Activated CD4-positive, alpha-beta T cell treated with anti-CD3 and anti-CD28 coated beads for 48 hours (primary cell): ENCODE measurements around the gene ENO3.
A peak's percentile ranks its signal among the peaks of the same experiment; 100 is the strongest.

ENCODE experiments used
- DNase-seq: peaks from one replicate; pipeline ENCODE4 v3.0.0-alpha.2; 2020

The ENO3 gene

DNA sequence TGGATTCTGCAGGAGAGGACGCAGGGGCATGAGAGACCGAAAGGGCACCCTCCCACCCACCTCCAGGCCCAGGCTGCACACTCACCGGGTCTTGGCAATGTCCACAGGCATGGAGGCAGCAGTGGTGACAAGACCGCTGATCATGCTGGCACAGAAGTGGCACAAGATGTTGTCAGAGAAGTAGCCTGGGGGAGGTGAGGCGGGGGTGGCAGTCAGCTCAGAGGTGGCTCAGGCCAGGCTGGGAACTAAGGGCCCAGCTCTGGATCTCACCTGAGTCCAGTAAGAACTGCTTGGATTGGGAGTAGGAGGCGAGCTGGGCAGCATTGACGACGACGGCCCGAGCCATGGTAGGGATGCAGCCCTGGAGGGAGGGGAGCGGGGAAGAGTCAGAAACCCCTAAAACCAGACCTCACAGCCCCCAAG is 12.8 kb upstream of the ENO3 start:
- DNase-seq, result no peak

DNA sequence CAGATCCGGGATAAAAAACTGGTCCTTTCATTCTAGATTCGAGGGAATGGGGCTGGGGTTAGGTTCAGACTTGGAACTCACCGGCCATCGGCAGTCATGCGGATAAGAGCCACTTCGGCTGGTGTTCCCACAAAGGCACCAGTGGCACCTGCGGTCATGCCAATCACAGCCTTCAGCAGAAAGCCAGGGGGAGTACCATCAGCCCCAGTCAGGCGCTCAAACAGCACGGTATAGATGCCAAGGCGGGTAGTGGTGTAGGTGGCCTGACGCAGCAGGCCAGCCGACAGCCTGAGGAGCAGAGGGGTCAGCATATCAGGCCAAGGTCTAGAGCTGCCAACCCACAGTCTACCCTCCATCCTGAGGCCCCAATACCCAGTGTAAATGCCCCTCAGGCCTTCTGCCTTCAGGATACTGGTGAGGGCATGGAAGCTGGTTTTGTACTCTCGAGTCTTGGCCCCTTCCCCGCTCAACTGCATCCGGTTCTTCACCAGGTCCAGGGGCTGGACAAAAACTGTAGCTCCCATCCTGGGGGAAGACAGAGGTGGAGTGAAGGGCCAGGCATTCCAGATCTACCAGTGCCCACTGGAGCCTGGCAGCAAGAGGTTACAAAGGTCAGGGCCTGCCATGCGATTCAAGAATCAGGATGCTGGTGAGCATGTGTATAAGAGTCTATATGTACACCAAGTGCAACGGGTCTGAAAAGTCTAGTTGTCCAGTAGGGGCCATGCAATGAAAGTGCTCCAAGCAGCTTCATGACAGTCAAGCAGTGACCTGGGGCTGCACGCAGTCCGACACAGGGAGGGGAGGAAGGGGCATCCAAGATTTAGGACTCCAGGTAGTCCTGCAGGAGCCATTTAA is 12.0 kb upstream of the ENO3 start:
- no peak for DNase-seq

DNA sequence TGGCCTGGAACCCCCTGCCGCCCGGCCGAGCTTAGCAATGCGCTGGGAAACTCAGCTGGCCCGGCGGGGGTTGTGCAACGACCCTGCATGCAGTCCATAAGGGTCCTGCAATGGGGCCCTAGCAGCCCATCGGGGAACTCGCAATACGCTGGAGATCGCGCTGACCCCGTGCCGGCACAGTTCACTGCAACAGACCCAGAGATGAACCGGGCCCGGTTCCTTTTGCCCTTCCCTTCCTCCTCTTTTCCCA is 11.4 kb upstream of the ENO3 start:
- no peak for DNase-seq

DNA sequence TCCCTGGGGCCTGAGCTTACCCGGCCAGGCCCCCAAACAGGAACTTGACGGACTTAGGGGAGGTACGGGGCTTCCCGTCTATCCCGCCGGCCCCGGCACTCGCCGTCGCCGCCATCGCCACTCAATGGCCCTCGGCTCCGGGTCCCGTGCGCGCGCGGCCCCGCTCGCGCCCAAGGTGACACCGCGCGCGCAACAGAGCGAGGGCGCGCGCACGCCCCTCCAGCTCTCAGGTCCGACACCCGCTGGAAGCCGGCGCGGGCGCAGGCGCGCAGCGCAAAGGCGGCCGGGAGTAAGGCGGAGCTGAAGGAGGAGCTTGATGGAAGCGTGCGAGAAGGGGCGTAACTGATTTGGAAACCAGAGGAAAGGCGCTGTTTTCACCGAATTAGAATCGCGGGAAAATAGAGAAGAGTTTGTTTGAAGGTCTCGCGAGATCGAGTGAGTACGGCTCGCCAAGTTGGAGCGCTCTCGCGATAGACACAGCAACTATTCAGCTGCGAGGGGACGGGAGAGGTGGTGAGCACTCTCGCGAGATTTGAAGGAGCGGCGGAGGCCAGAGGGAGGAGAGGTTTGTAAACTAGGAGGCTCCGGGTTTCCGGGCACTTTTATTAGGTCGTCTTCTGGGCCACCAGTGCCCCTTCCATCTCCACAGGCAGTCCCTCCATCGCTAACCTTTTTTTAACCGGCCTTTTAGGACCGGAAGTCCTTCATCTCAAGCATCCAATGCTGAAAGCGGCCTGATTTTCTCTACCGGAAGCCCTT is 10.9 kb upstream of the ENO3 start, which contains the start of the genes RNF167 and SLC25A11:
RNF167 (plus strand) TSS at position 473 of the 759 bp plus-strand sequence. CDS start 642 bp downstream, outside the sequence.
SLC25A11 (minus strand) TSS at position 251 of the 759 bp plus-strand sequence; CDS start at position 115, 136 bp downstream.
- peak; percentile 97 for DNase-seq

DNA sequence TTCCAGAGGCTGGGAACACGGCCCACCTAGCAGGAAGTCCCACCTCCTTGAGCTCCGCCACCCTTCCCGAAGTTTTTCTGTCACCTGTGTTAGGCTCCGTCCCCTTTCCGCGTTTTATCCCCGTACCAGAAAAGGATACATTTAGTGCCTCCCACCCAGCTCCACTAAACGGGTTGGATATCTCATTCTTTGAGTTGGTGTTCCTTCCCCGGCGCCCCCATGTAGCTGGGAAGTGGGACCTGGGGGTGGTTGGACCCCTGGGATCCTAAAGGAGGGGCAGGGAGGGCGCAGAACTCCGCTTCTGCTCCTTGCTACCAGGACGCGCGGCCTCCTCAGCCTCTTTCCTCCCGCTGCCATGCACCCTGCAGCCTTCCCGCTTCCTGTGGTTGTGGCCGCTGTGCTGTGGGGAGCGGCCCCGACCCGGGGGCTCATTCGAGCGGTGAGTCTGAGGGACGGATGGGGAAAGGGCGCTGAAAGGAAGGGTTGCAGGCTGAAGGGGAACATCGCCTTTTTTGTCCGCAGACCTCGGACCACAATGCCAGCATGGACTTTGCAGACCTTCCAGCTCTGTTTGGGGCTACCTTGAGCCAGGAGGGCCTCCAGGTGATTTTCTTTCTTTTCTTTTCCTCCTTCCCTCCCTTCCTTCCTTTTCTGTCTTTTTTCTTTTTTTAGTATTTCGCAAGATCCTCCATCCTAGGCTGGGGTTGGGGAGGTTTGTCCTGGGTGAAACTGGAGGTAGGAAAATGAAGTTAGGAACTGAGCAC is 10.2 kb upstream of the ENO3 start:
- peak; percentile 64 for DNase-seq

DNA sequence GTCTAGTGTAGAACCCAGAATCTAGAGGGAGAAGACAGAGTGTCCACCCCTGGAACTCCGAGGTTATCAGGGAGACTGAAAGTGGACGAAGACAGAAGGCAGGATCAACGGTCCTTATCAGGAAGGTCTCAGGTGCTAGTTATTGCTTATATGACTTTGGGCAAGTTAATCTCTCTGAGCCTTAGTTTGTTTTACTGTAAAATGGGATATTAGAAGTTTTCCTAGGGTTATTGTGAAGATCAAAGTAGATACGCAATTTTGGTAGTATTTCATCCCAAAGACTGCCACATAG is 9.7 kb upstream of the ENO3 start:
- DNase-seq, result no peak

DNA sequence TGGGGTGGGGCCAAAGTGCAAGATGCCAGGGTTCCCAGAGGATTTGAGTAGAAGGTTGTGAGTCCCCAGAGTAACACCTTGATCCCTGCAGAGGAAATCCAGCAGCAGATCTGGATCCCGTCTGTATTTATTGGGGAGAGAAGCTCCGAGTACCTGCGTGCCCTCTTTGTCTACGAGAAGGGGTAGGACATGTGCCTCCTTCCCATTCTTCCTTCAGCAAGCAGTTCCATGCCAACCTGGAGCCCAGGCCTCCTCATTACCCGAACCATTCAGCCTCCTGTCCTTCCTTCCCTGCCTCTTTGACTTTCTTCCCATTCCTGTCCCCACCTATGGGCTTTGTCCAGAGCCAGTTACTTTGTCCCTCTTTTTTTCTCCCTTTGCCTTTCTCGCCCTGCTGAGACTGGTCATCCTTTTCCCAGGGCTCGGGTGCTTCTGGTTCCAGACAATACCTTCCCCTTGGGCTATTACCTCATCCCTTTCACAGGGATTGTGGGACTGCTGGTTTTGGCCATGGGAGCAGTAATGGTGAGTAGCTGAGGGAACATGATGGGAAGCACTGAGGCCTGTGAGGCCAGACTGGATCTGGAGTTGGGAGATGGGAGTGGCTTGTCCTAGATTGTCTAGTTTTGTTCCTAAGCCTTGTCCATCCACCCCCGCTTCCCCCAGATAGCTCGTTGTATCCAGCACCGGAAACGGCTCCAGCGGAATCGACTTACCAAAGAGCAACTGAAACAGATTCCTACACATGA is 8.0 kb upstream of the ENO3 start:
- no peak for DNase-seq

DNA sequence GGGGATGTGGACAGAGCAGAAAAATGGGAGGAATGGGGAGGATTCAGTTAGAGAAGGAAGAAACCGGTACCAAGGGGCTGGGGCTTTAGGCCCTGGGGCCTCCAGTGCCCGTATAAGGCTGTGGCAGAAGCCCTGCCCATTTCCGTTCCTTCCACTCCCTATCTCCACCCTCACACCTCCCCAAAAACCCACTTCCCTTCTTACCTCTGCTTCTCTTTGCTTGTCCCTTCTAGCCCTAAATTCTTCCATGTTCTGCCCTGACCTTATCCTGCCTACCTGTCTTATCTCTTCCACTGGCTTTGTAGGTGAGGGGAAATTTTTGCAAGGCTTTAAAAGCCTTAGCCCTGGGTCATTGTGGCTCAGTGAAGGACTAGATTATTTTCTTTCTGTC is 6.8 kb upstream of the ENO3 start:
- peak; percentile 72 for DNase-seq

DNA sequence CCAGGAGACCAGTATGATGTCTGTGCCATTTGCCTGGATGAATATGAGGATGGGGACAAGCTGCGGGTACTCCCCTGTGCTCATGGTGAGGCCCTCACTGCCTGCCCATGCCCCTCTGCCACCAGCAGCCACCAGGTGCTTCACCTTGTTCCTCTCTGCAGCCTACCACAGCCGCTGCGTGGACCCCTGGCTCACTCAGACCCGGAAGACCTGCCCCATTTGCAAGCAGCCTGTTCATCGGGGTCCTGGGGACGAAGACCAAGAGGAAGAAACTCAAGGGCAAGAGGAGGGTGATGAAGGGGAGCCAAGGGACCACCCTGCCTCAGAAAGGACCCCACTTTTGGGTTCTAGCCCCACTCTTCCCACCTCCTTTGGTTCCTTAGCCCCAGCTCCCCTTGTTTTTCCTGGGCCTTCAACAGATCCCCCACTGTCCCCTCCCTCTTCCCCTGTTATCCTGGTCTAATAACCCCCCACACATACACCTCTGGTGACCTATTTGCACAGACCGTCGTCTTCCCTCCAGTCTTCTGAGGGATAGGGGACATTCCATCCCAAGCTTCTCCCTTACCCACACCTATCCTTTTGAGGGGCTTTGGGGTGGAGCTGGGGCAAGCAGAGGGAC is 6.3 kb upstream of the ENO3 start:
- DNase-seq, result peak; percentile 59

DNA sequence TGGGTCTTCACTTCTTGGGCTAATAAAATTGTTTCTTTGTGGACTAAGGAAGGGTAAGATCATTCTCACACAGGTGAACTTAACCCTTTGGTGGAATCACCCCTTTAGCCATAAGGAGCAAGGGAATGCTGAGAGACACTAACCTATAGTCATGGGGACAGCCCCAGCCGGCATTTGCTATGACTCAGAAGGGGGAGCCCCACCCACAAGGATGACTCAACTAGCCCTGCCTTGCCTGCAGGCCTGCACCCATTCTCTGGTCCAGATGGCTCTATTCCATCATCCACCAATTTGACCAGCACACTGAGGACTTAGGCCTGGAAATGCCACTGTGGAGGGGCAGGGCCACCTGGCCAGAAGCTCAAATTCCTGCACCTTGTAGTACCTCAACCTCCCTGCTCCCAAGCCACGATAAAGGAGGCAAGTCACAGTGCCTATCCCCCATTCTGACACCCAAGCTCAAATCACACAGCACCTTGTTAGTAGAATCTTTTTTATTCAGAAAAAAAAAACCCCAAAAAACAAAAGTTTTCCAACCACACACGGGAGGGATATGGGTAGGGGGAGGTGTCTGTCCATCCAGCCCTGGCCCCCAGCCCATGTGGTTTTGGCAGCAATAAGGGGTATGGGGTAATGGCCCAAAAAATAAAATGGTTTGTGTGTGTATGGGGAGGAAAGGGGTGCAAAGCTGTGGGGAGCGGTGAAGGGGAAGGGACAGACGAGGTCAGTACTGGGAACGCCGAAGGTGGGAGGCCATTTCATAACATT is 5.6 kb upstream of the ENO3 start:
- peak; percentile 91 for DNase-seq

DNA sequence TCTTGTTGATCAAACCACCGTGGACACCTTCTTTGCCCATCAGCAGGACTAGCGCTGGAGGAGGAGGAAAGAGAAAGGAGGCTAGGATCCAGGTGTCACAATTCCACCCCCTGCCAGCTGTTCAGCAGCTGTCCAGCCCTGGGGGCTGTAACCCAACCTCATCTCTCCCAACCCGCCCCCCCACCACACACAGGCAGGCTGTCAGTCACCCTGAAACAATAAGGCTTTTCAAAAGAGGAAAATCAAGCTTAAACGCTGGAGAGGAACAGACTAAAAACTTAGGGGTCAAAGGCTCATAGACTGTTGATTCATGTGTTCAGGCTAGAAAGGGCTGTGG is 5.0 kb upstream of the ENO3 start:
- no peak for DNase-seq

DNA sequence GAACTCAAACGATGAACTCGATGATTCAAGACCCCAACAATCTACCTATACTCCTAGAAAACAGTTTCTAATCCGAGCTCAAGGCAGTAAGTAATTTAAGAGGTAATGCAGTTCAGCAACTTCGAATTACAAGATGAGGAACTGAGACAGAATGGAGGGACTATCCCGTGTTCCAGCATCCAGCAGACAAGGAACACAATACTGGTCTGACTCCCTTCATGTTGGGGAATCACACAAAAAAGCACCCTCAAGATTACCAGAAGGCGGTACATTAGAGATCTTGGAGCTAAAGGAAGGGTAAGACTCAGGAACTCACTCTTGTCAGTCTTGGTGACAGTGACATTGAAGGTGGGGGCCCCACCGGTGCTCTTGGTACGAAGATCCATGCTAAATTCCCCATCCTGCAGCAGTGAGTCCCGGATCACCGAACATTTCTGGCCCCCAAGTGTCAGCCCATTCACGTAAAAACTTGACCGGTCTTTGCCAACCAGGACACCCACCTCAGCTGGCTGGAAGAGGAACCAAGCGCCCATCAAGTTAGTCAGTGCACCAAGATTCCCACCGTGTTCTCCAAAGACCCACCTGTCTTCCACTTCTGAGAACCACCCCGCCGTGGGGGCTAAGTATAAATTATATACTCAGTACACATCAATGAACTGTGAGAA is 4.5 kb upstream of the ENO3 start:
- DNase-seq, result no peak

DNA sequence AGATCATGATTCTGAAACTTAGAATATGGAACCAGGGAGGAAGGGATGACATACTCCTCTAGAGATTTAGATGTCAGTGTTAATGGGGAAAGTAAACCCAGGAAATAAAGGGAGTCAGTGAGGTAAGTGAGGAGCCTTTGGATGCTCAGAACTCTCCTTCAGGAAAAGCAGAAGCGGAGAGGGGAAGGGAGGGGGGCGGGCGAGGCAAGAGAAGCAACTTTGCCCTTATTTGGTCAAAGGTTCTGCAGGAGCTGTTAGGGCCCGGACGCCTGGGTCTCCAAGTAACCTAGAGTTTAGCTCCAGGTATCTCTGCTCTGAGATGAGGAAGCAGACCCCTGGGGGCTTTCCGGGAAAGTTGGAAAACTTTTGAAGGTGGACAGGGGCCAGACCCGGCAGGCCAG is 3.9 kb upstream of the ENO3 start:
- DNase-seq, result no peak

DNA sequence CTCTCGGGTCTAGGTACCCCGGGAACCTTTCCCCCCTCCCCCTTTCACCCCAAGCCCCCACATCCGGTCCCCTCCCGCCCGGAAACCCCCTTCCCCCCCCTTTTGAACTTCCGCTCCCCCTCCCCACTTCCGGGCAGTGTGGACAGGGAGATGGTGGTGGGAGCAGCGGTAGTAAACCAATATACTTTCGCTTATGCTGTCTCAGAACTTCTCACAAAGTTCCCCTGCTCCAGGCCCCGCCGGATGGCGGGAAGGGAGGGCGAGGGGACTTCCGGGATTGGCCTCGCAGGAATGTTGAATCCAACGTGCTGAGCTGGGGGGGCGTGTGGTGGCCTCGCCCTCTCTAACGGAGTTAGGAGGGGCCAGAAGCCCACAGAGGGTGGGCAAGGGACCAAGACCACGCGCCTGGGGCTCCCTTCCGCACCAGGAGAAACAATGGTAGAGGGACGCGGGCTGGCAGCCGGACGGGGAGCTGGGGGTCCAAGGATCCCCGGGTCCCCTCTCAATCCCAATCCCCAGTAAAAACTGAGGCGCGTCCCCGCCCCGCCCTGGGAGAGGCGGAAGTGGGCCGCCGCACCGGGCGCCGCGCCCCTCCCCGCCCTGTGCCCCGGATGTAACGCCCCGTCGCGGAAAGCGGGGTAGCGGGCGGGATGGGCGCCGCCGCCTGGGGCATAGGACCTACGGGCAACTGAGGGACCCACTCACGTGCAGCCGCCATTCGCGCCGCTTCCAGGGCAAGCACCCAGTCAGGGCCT is 3.3 kb upstream of the ENO3 start:
- DNase-seq, result peak; percentile 79

DNA sequence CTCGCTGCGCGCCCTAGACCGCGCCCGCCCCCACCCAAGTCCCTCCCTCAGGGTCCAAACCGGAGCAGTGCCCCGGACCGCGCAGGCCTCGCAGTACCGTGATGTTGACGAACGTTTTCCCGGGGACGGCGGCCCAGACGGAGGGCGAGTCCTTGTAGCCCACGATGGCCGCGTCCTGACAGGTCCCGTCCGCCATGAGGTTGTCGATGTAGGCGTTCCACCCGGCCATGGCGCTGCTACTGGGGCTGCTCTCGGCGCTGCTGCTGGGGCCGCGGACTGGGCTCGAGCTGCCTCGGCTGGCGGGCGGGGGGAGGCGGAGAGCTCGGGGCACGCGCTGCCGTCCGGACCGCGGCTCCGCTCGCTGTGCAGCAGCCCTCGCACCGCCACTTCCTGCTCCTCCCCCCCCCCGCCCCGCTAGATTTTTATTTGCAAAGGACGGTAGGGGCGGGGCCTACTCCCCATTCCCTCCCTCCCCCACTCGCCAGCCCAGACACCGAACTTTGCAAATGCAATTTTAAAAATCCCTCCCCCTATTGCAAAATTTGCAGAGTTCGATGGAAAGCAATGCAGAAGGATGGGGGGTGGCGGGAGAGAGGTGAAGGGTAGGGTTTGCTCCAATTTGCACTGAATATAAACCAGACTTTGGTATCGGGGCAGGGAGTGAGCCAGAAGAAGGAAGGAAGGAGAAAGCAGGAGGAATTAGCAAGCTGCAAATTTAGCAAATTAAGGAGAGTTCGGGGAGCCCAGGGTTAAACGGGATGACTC is 2.6 kb upstream of the ENO3 start, which contains the start of gene PFN1:
PFN1 (minus strand) TSS at position 365 of the 765 bp plus-strand sequence; CDS start at position 229, 136 bp downstream.
- peak; percentile 95 for DNase-seq

DNA sequence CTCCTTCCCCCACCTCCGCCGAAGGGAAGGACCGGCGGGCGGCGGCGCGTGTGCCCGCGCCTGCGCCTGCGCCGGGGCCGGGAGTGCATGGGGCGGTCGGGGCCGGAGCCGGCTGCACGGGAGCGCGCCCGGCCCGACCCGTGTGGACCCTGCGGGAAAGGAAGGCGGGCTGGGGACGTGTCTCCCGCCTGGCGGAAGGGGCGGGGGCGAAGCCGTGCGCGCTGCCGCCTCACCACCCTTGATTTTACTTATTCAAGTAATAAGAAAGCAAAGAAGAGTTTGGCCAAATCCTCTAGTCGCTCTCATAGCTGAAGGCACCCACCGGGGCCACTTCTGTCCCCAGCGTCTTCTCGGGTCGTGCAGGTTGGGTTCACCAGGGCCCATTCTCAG is 2.0 kb upstream of the ENO3 start:
- DNase-seq, result peak; percentile 85

DNA sequence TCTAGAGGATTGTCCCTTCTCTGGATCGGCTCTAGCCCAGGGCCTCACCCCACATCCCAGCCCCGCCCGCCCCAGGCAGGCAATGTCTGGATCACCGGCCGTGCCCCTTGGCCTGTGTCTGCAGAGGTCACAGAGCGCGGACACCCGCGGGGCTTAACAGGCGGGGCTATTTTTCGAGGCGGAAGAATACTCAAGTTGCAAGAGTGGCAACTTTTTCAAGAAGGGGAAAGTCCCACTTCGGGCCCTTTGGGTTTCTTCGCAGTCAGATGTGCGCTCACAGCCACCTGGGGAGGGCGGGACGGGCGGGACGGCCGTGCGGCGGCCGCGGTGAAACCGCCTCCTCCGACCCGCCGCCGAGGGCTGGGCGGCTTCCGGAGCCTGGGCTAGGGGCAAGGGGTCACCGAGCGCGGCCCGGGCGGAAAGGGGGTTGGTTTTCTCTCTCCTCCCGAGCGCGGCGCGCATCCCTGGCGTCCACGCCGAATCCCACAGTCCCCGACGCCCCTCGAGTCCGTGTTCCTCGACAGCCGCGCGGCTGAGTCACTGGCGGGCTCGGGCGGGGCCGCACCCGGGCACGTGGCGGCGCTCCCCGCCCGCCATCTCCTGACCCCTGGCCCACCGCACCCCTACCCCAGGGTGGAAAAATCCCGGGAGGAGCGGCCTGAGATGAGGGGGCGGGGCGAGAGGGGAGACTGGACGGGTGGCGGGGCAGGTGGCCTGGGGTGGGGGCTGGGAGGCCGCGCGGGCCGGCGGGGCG is 1.4 kb upstream of the ENO3 start:
- peak; percentile 82 for DNase-seq

DNA sequence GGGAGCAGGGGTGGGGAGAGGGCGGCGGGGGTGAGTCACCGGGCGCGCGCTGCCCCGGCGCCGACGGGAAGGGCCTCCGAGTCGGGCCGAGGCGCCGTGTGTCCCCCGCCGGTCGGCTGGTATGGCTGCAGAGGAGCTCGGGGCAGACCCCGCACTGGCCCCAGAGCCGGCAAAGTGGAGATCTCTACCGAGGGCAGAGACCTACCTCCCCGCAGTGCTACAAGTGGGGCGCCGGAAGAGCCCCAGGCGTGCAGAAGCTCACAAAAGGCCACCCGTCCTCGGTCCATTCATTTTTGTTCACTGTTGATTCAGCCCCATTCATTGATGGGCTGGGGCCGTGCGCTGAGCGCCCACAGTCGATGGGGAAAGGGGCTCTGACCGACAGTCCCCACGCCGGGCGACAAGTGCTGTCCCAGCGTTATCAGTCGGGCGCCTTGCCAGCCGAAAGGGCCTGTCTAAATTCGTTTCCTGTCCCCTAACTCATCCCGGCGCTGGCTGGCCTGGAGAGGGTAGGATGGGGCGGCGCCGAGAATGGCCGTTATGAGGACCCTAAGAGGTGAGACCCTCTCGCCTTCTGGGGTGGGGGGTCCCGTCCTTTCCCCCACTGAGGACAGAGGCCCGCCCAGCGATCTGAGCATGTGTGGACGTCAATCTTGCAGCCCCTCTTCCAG is 709 bp upstream of the ENO3 start:
- peak; percentile 60 for DNase-seq
